Transverse colon (tissue), 3 donors: ENCODE measurements around the gene CHST3.

ENCODE experiments used
- CTCF ChIP-seq, 5 experiments: fragments of 200-600 bp in 3 of 5; fragments of 450-650 bp in 2 of 5; sonication (generic) in 3 of 5; IDR thresholded peaks; 1 replicate in 2 of 5; 2 replicates in 3 of 5; pipeline ENCODE4 v1.5.1; 2016 to 2017; ENCODE audit warnings: antibody characterized with exemption in 5 of 5, inconsistent platforms in 3 of 5, mild to moderate bottlenecking in 2 of 5, moderate library complexity in 1 of 5
- EP300 ChIP-seq: sonication (generic); formaldehyde crosslinking; IDR thresholded peaks from one replicate; pipeline ENCODE4 v1.6.1; 2017; ENCODE audit warnings: antibody characterized with exemption, low read depth
- POLR2A ChIP-seq: fragments of 450-650 bp; IDR thresholded peaks from one replicate; pipeline ENCODE4 v1.6.1; 2016; ENCODE audit warnings: antibody characterized with exemption, mild to moderate bottlenecking, moderate library complexity

- no peak for TF ChIP-seq EP300
- no peak for TF ChIP-seq POLR2A
- TF ChIP-seq CTCF (IDR thresholded peaks at IDR 0.05): no peak
These were observed 75.2 kb downstream of the CHST3 start for GRCh38 chr10:72039377-72039776.
